NT2/D1 (cell line): ENCODE measurements around the gene PSPC1.

ENCODE experiments used
- SUZ12 ChIP-seq: IDR thresholded peaks from 2 replicates; pipeline ENCODE4 v1.6.1; 2011; ENCODE audit not compliant: insufficient read length, insufficient read depth; ENCODE audit errors: extremely low read depth
- YY1 ChIP-seq: IDR thresholded peaks from 2 replicates; pipeline ENCODE4 v1.6.1; 2011; ENCODE audit not compliant: insufficient read length, insufficient read depth
- ZNF274 ChIP-seq: IDR thresholded peaks from 2 replicates; pipeline ENCODE4 v1.6.1; 2011; ENCODE audit warnings: mild to moderate bottlenecking, low read depth, low read length

GRCh38 chr13:19664481-19665230, 118.1 kb downstream of the PSPC1 start:
- no peak for TF ChIP-seq SUZ12
- no peak for TF ChIP-seq ZNF274
- TF ChIP-seq YY1, result no peak
